MM.1S (cell line): ENCODE measurements around the gene PTPN1.

ENCODE experiments used
- DNase-seq: peaks from one replicate; pipeline ENCODE4 v3.0.0-alpha.2; 2015
- H2AFZ ChIP-seq: fragments of 300-600 bp; sonication (generic); 2 replicates; pipeline ENCODE4 v1.6.0; 2016; ENCODE audit warnings: antibody characterized with exemption, low read length
- H3F3A ChIP-seq: fragments of 300-600 bp; sonication (generic); 2 replicates; pipeline ENCODE4 v1.6.1; 2016; ENCODE audit warnings: mild to moderate bottlenecking, antibody characterized with exemption, low read length, moderate library complexity, mixed read lengths; ENCODE audit not compliant: insufficient read depth
- H3K27ac ChIP-seq: fragments of 300-600 bp; sonication (generic); 2 replicates; pipeline ENCODE4 v1.5.1; 2016; ENCODE audit warnings: mild to moderate bottlenecking, low read length
- H3K27me3 ChIP-seq: fragments of 300-600 bp; sonication (generic); replicated peaks from 2 replicates; pipeline ENCODE4 v1.6.0; 2016; ENCODE audit warnings: low read length; ENCODE audit not compliant: insufficient read depth
- H3K36me3 ChIP-seq: fragments of 300-600 bp; sonication (generic); replicated peaks from 2 replicates; pipeline ENCODE4 v1.6.1; 2016; ENCODE audit warnings: mild to moderate bottlenecking, low read length, mixed read lengths; ENCODE audit not compliant: insufficient read depth
- H3K4me1 ChIP-seq: fragments of 300-600 bp; sonication (generic); 2 replicates; pipeline ENCODE4 v1.6.1; 2016; ENCODE audit warnings: low read length, mixed read lengths
- H3K4me2 ChIP-seq: fragments of 300-600 bp; sonication (generic); 2 replicates; pipeline ENCODE4 v1.6.0; 2016; ENCODE audit warnings: low read depth, low read length
- H3K4me3 ChIP-seq: fragments of 300-600 bp; sonication (generic); 2 replicates; pipeline ENCODE4 v1.5.1; 2016; ENCODE audit warnings: low read length, mixed read lengths
- H3K79me2 ChIP-seq: fragments of 300-600 bp; sonication (generic); 2 replicates; pipeline ENCODE4 v1.6.1; 2016; ENCODE audit warnings: mixed run types, low read length, mixed read lengths
- H3K9ac ChIP-seq: fragments of 300-600 bp; sonication (generic); 2 replicates; pipeline ENCODE4 v1.6.1; 2016; ENCODE audit warnings: low read length, mixed read lengths
- H3K9me2 ChIP-seq: fragments of 300-600 bp; sonication (generic); replicated peaks from 2 replicates; pipeline ENCODE4 v1.6.1; 2016; ENCODE audit warnings: mild to moderate bottlenecking, low read length, mixed read lengths; ENCODE audit not compliant: insufficient read depth
- H3K9me3 ChIP-seq: fragments of 300-600 bp; sonication (generic); replicated peaks from 2 replicates; pipeline ENCODE4 v1.6.1; 2016; ENCODE audit warnings: mild to moderate bottlenecking, low read length, mixed read lengths; ENCODE audit not compliant: insufficient read depth
- H4K20me1 ChIP-seq: fragments of 300-600 bp; sonication (generic); 2 replicates; pipeline ENCODE4 v1.6.1; 2016; ENCODE audit warnings: mild to moderate bottlenecking, low read length, moderate library complexity, mixed read lengths; ENCODE audit not compliant: insufficient read depth
- CTCF ChIP-seq: fragments of 300-600 bp; sonication (generic); IDR thresholded peaks from 2 replicates; pipeline ENCODE4 v1.5.1; 2016; ENCODE audit warnings: antibody characterized with exemption, low read length, mixed read lengths
- EZH2 ChIP-seq: fragments of 300-600 bp; sonication (generic); optimal IDR thresholded peaks from 2 replicates; pipeline ENCODE3; 2017; ENCODE audit warnings: low read depth, mild to moderate bottlenecking, antibody characterized with exemption, low read length, mixed read lengths
- EZH2phosphoT487 ChIP-seq: fragments of 300-600 bp; sonication (generic); IDR thresholded peaks from 2 replicates; pipeline ENCODE4 v1.6.1; 2018; ENCODE audit warnings: antibody characterized with exemption, low read length

The PTPN1 gene

GRCh38 chr20:50482396-50482981 is 27.7 kb upstream of the PTPN1 start:
- H3F3A ChIP-seq: no peaks in the 10 kb centered on the region
- no peaks in the 10 kb centered on the region for H4K20me1 ChIP-seq
- H3K27me3 ChIP-seq: no peaks in the 10 kb centered on the region
- no peaks in the 10 kb centered on the region for H3K36me3 ChIP-seq
- TF ChIP-seq EZH2 (no peak), CTCF (no peak), EZH2phosphoT487 (no peak)
- H3K4me1 ChIP-seq: peaks cover 4% of the 10 kb centered on the region; the same call in 1 of the 2 replicates
- no peak overlapping the region for H3K27ac ChIP-seq
- no peak overlapping the region for H3K9ac ChIP-seq
- no peak for DNase-seq
- H3K4me2 ChIP-seq: peak overlapping the region; percentile 58; the same call in 1 of the 2 replicates
- H3K4me3 ChIP-seq: no peak overlapping the region
- no peak overlapping the region for H2AFZ ChIP-seq
- no peaks in the 10 kb centered on the region for H3K9me3 ChIP-seq
- H3K9me2 ChIP-seq: no peaks in the 10 kb centered on the region
- no peaks in the 10 kb centered on the region for H3K79me2 ChIP-seq

- no peaks in the 10 kb centered on the region for H3K9me3 ChIP-seq
- no peak for DNase-seq
- H3K36me3 ChIP-seq: no peaks in the 10 kb centered on the region
- no peaks in the 10 kb centered on the region for H3K79me2 ChIP-seq
- H2AFZ ChIP-seq: peak overlapping the region; percentile 77; the same call in 1 of the 2 replicates
- no peaks in the 10 kb centered on the region for H3F3A ChIP-seq
- TF ChIP-seq EZH2 (no peak), EZH2phosphoT487 (no peak), CTCF (no peak)
- H3K9ac ChIP-seq: no peak overlapping the region
- no peaks in the 10 kb centered on the region for H3K9me2 ChIP-seq
- H3K27ac ChIP-seq: peak overlapping the region; percentile 38; the same call in 1 of the 2 replicates
- H3K4me2 ChIP-seq: peak overlapping the region; percentile 58
- H3K4me1 ChIP-seq: peaks cover 4% of the 10 kb centered on the region; the same call in 1 of the 2 replicates
- no peaks in the 10 kb centered on the region for H3K27me3 ChIP-seq
- no peaks in the 10 kb centered on the region for H4K20me1 ChIP-seq
- H3K4me3 ChIP-seq: no peak overlapping the region
Measured at GRCh38 chr20:50484271-50484976, 25.8 kb upstream of the PTPN1 start.

GRCh38 chr20:50487397-50487796 is 22.8 kb upstream of the PTPN1 start:
- Histone ChIP-seq H3K4me1 (peaks cover 4% of the 10 kb centered on the region; the same call in 1 of the 2 replicates), H3K9me3 (no peaks in the 10 kb centered on the region), H3K27me3 (no peaks in the 10 kb centered on the region), H3K4me3 (no peak overlapping the region), H2AFZ (no peak overlapping the region), H3K36me3 (no peaks in the 10 kb centered on the region), H3K79me2 (no peaks in the 10 kb centered on the region), H3F3A (no peaks in the 10 kb centered on the region), H3K27ac (no peak overlapping the region), H3K9me2 (no peaks in the 10 kb centered on the region), H3K9ac (no peak overlapping the region), H3K4me2 (no peak overlapping the region), H4K20me1 (no peaks in the 10 kb centered on the region)
- TF ChIP-seq EZH2phosphoT487 (no peak), EZH2 (no peak), CTCF (no peak)
- no peak for DNase-seq
